ENCODE measurements around the gene PAM16.
A peak's percentile ranks its signal among the peaks of the same experiment; 100 is the strongest.
"Not testable (repeated sequence)": the region's sequence is repeated elsewhere in the genome, so short reads cannot be mapped to it uniquely, and the experiment has no call there.

PAM16 gene

GRCh38 chr16:4350365-4350786 lies 745 bp downstream of the PAM16 start:
- DNase-seq = no peak

GRCh38 chr16:4349332-4349731 lies 1.8 kb downstream of the PAM16 start:
- no peak for DNase-seq

- DNase-seq = no peak
These were observed 3.2 kb downstream of the PAM16 start for GRCh38 chr16:4347765-4348509.

GRCh38 chr16:4347010-4347409 lies 4.1 kb downstream of the PAM16 start:
- DNase-seq = no peak

GRCh38 chr16:4345836-4346781 lies 5.0 kb downstream of the PAM16 start:
- DNase-seq = no peak

- DNase-seq = peak; percentile 56
These were observed 5.9 kb downstream of the PAM16 start for GRCh38 chr16:4344983-4345835.

- not testable (repeated sequence) for DNase-seq
These were observed 6.7 kb downstream of the PAM16 start for GRCh38 chr16:4344300-4344982.

- DNase-seq = no peak
These were observed 8.0 kb downstream of the PAM16 start for GRCh38 chr16:4342866-4343744.

GRCh38 chr16:4341250-4341649 lies 9.9 kb downstream of the PAM16 start:
- DNase-seq = no peak

- DNase-seq = no peak
These were observed 10.7 kb downstream of the PAM16 start for GRCh38 chr16:4340443-4340842.

- DNase-seq = no peak
These were observed 11.2 kb downstream of the PAM16 start for GRCh38 chr16:4339909-4340308.

- DNase-seq = no peak
These were observed 11.7 kb downstream of the PAM16 start for GRCh38 chr16:4339455-4339854.

GRCh38 chr16:4338712-4339299 lies 12.3 kb downstream of the PAM16 start:
- DNase-seq = no peak

GRCh38 chr16:4338125-4338582 lies 13.0 kb downstream of the PAM16 start:
- no peak for DNase-seq

- DNase-seq = no peak
These were observed 13.5 kb downstream of the PAM16 start for GRCh38 chr16:4337540-4338088.

GRCh38 chr16:4336701-4337539 lies 14.2 kb downstream of the PAM16 start:
- no peak for DNase-seq

- no peak for DNase-seq
These were observed 16.2 kb downstream of the PAM16 start for GRCh38 chr16:4334724-4335495.

GRCh38 chr16:4333714-4334113 lies 17.4 kb downstream of the PAM16 start:
- DNase-seq = not testable (repeated sequence)

GRCh38 chr16:4333308-4333638 lies 17.8 kb downstream of the PAM16 start:
- no peak for DNase-seq
